ENCODE results near the gene CD1B. TPM values are rescaled to one million over a fixed set of nuclear protein-coding genes. Genes with fewer than 3 reads are reported as not detected.
"Not testable (repeated sequence)": the region's sequence is repeated elsewhere in the genome, so short reads cannot be mapped to it uniquely, and the experiment has no call there.

The CD1B gene
- polyA plus RNA-seq, 1 donor, result not detected

DNA sequence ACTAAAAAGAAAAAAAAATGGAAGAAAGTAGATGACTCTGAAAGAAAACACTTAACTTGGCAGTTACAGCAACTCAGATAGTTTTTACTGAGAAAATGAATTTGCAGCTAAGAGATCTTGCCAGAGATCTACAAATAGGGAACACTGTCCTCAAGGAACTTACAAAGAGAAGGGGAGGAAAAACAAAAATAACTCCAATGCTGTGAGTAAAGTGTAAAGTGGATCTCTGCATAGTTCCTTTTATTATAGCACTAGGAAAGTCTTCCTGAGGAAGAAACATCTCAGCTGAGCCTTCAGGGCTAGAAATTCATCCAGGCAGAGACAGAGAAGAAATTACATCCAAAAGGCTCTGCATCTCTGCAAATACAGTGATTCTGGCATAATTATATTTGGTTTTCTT, 3.9 kb downstream of the CD1B start:
- no peak for DNase-seq

DNA sequence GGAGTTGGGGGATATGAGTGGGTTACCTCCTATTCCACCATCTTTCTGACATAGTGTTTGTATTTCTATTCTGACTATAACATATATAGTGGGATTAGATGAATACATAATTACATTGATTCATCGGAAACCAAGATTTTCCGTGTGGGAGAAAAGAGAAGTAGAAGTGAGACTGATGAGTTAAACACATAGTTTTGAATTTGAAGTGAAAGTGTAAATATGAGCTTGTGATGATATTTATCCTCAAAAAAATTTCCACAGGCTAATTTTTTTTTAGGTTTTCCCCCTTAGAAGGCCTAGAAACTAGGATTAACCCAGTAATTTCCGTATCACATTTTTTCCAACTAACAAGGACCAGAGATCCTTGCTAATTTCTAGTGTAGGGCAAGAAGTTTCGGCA, 6.9 kb downstream of the CD1B start:
- DNase-seq, result no peak

DNA sequence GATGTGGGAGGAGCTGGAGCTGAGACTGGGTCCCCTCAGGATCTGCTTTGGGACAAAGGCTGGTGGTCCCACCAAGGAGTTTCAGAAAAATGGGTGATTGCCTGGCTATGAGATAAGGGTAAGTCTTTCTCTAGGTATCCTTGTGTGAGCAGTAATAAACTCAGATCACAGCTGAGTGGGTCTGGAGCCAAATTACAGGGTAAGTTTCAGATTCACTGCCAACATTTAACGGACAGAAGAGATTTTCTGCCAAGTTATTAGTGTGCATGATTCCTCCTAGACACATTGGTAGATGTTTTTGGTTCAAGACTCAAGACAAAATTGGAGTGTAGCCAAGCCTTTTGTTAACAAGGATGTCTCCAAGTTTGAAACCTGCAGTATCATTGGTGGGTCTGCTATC, 7.5 kb downstream of the CD1B start:
- DNase-seq, result no peak

DNA sequence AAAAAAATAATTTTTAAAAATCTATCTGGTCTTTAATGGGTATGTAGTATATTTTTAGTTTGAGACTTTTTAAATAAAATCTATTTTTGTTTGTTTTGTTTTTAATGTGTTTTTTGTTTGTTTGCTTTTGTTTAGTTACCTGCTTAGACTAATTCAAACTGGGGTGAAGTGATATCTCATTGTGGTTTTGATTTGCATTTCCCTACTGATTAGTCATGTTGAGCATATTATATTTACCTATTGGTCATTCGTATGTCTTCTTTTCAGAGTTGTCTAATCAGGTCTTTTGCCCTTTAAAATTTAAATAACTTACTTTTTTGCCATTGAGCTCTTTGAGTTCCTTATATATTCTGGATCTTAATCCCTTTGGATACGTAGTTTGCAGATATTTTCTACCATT, 20.3 kb downstream of the CD1B start:
- DNase-seq, result no peak

DNA sequence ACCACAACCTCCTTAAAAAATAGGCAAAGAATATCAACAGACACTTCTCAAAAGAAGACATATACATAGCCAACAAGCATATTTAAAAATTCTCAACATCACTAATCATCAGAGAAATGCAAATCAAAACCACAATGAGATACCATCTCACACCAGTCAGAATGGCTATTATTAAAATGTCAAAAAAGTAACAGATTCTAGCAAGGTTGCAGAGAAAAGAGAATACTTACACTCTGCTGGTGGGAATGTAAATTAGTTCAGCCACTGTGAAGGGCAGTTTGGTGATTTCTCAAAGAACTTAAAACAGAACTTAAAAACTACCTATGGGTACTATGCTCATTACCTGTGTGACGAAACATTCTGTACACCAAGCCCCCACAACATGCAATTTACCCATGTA, 20.7 kb downstream of the CD1B start:
- DNase-seq, result no peak

DNA sequence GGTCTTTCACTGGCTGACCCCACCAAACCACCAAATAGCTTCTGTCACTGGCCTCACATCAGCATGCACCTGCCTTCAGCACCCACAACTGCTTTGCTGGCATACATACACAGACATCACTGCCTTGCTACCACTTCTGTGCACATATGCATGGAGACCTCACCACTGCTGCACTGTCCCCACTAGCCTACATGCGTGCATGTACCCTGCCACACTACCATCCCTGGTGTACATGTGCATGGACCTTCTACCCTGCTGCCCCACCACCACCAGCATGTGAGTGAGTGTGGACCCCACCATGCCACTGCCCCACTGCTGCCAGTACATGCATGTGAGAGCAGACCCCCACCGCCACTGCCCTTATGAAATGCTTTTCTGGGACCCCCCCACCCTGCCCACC, 35.5 kb downstream of the CD1B start:
- DNase-seq, result no peak

DNA sequence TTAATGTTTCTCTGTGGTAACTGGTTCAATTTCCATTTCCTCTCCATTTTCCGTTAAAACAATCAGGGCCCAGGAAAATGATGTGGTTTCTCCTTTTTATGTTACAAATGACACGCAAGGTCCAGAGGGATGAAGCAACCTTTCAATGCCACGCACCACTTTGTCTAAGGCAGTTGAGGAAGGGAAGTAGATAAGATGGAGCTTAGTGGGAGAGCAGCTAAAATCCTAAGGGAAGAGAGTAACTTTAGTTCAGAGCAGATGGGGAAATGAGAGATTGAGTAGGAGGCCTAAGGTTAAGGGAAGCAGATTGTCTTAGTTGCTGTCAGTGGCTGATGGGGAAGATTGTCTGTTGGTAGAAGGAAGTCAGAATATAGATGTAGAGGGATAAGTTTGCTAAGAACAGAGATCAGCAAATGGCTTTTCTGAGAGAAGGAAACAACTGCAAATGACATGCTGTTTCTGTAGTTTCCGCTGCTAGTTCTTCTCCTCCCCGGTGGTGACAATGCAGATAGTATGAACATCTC, 40.9 kb downstream of the CD1B start:
- DNase-seq, result no peak

DNA sequence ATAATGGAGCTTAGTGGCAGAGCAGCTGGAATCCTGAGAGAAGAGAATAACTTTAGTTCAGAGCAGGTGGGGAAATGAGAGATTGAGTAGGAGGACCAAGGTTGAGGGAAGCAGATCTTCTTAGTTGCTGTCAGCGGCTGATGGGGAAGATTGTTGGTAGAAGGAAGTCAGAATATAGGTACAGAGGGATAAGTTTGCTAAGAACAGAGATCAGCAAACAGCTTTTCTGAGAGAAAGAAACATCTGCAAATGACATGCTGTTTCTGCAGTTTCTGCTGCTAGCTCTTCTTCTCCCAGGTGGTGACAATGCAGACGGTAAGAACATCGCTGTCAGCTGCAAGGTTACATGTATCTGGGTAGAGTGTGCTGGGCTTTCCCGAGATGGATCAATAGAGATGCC, 41.5 kb downstream of the CD1B start, which contains the start of gene CD1C:
CD1C (plus strand) TSS at position 113 of the 400 bp plus-strand sequence; CDS start at position 255, 142 bp downstream.
- DNase-seq, result no peak

DNA sequence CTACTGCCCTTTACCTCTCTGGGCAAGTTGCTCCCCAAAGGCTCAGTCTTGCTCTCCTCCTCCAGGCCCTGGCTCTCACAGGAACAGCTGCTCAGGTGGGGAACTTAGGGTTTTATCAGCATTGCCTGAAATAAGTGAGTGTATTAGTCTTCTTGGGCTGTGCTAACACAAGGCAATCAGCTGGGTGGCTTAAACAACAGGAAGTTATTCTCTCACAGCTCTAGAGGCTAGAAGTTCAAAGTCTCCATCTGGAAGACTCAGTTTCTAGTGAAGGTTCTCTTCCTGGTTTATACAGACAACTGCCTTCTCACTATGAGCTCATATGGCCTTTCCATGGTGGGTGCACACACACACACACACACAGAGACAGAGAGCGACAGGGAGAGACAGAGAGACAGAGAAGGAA, 44.4 kb downstream of the CD1B start:
- no peak for DNase-seq

DNA sequence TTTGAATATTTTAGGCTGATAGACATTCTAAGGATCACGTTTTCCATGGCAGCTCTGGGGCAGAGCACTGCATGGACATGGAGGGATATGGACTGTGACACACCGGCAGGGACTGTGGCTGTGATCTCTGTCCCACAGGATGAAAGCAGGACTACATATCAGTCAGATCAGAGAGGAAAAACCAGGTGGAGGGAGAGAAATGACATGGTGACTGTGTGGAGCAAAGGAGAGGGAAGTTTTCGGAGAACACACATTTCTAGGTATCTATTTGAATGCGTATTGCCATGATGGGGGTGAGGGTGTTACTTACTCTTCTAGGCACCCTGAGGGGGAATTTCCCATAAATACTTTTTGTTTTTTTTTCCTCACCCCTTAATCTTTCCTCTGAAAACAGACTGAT, 44.8 kb downstream of the CD1B start:
- no peak for DNase-seq

DNA sequence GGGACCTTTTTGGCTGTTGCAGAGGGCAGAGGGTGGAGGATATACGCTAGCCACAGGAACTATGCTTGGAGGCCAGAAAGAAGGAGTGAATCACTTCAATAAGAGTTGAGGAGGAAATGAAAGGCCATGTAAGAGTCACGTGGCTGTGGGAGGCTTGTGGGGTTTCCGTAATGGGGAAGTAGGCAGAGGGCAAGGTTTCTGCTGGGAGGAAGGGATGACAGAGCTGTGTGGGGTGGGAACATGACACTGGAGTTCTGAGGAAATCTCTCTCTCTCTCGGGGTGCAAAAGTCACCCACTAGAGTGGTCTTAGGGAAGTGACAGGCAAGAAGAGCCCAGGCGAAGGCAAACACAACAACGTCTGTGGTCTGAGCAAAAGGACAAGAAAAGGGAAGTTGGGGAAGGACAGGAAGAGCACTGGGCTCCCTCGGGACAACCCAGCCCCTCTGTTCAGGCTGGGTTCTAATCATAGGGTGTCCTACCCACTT, 45.5 kb downstream of the CD1B start:
- DNase-seq, result peak; percentile 23

DNA sequence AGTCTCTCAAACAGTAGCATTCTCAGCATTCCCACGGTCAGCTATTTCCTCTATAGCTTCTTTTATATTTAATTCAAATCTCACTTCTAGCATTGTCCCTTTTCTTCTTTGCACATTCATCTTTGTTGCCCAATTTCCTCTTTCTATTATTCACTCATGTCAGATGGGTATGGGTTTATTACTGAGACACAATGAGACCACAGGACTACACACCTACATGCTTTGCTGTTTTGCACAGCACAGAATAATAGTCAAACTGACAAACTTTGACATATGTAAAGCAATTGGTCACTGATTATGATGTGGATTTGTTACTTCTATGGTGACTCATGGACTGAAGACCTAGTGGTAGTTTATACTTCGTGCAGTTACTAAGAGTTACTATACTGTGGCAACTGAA, 47.4 kb downstream of the CD1B start:
- no peak for DNase-seq

DNA sequence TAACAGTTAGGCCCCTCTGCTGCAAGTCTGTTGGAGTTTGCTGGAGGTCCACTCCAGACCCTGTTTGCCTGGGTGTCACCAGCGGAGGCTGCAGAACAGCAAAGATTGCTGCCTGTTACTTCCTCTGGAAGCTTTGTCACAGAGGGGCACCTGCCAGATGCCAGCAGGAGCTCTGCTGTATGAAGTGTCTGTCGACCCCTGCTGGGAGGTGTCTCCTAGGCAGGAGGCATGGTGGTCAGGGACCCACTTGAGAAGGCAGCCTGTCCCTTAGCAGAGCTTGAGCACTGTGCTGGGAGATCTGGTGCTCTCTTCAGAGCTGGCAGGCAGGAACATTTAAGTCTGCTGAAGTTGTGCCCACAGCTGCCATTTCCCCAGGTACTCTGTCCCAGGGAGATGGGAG, 48.9 kb downstream of the CD1B start:
- not testable (repeated sequence) for DNase-seq

Other genes with a start within 250 kb of the CD1B start
- gene CD1D, start 150.6 kb downstream of the CD1B start, polyA plus RNA-seq (ENCODE audit: insufficient read length), result 1.9 TPM
- not detected for gene CD1A, start 77.1 kb downstream of the CD1B start, polyA plus RNA-seq (ENCODE audit: insufficient read length)
- 0.86 TPM for gene CD1C, start 41.6 kb downstream of the CD1B start, polyA plus RNA-seq (ENCODE audit: insufficient read length)
- gene CD1E, start 22.4 kb upstream of the CD1B start, polyA plus RNA-seq (ENCODE audit: insufficient read length), result 0.32 TPM
- not detected for gene OR10T2, start 67.9 kb upstream of the CD1B start, polyA plus RNA-seq (ENCODE audit: insufficient read length)
- gene OR10K2, start 94.7 kb upstream of the CD1B start, polyA plus RNA-seq (ENCODE audit: insufficient read length), result not detected
- gene OR10K1, start 130.3 kb upstream of the CD1B start, polyA plus RNA-seq (ENCODE audit: insufficient read length), result not detected
- not detected for gene OR10R2, start 140.7 kb upstream of the CD1B start, polyA plus RNA-seq (ENCODE audit: insufficient read length)
- gene OR6Y1, start 222.9 kb upstream of the CD1B start, polyA plus RNA-seq (ENCODE audit: insufficient read length), result not detected
- not detected for gene OR6P1, start 239.0 kb upstream of the CD1B start, polyA plus RNA-seq (ENCODE audit: insufficient read length)
- not detected for gene OR10X1, start 248.4 kb upstream of the CD1B start, polyA plus RNA-seq (ENCODE audit: insufficient read length)

Data from hindlimb muscle (tissue), 1 donor.